Measurements from ENCODE around the gene WBP1. TPM values are rescaled to one million over a fixed set of nuclear protein-coding genes. Genes with fewer than 3 reads are reported as not detected.
A peak's percentile ranks its signal among the peaks of the same experiment; 100 is the strongest.

WBP1 gene
- total RNA-seq, 1 experiment from 2014 or later = 66.0 TPM

DNA sequence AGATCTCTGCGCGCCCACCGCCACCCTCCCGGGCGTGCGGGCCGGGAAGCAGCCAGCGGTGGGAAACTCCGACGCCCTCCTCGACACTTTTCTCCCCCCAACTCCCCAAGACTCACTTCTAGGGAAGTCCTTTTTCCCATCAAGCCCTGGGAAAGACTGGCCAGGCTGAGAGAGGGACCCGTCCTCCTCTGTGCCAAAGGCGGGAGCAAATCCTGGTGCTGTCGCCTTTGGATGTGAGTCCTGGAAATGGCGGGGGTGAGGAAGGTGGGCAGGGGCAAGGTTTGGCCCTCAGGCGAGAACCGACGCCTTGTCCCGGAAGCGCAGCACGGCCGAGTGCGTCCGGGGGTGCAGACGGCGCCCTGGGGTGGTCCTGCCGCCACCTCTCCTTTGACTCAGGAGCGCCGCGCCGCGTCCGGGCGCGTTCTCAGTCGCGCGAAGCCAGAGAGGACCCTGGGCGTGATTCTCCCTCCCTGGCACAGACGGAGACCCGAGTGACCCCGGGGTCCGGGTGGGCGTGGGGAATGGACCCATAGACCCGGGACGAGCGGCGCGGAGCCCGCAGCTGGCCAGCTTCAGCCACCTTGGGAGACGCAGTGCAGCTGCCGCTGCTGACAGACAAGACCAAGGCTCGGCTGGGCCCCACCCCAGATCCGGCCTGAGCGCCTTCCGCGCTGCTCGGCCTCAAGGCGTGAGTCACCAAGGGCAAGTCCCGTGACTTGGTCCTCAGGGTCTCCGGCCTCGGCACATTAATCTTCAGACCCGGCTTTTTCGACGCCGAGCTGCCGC, 44.7 kb downstream of the WBP1 start:
- CTCF ChIA-PET = interaction anchor here (1.0 to 6.0 kb wide), 6 partner anchors 14 to 84 kb away, joined by 3 to 43 read pairs (median 4); partner anchors contain the start of genes CCDC142 and TTC31
- Mint-ChIP-seq H3K27me3 (ENCODE audit: low read depth) (peaks cover 92% of the 10 kb centered on the region), H3K9me3 (no peaks in the 10 kb centered on the region), H3K27ac (no peak overlapping the region), H3K36me3 (peaks cover 22% of the 10 kb centered on the region), H3K4me3 (peak overlapping the region; percentile 81), H3K4me1 (peaks cover 54% of the 10 kb centered on the region)
- POLR2A ChIA-PET = interaction anchor here (0.7 to 1.8 kb wide), 5 partner anchors 20 to 63 kb away, joined by 3 to 13 read pairs (median 4); partner anchors contain the start of genes CCDC142, TTC31 and WBP1
- peak; percentile 63 for DNase-seq (ENCODE audit: low spot score)
- TF ChIP-seq, protein P1, sequence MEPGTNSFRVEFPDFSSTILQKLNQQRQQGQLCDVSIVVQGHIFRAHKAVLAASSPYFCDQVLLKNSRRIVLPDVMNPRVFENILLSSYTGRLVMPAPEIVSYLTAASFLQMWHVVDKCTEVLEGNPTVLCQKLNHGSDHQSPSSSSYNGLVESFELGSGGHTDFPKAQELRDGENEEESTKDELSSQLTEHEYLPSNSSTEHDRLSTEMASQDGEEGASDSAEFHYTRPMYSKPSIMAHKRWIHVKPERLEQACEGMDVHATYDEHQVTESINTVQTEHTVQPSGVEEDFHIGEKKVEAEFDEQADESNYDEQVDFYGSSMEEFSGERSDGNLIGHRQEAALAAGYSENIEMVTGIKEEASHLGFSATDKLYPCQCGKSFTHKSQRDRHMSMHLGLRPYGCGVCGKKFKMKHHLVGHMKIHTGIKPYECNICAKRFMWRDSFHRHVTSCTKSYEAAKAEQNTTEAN (CRISPR knock-in tag; IDR thresholded peaks at IDR 0.05) = 0 out of 2 replicates have a peak, but pooled peaks have one; percentile 24
- TF ChIP-seq NFE2L1 (CRISPR knock-in tag; IDR thresholded peaks at IDR 0.05) (peak; percentile 14; the same call in 1 of the 2 replicates), ATF1 (CRISPR knock-in tag; IDR thresholded peaks at IDR 0.05) (no peak), CREM (CRISPR knock-in tag; IDR thresholded peaks at IDR 0.05) (no peak), ETV6 (CRISPR knock-in tag; IDR thresholded peaks at IDR 0.05) (peak; percentile 49; the same call in 1 of the 2 replicates), MXD4 (CRISPR knock-in tag; IDR thresholded peaks at IDR 0.05; ENCODE audit: borderline replicate concordance) (no peak), FOXK1 (CRISPR knock-in tag; IDR thresholded peaks at IDR 0.05) (peak; percentile 57; the same call in 1 of the 2 replicates), FOXP1 (CRISPR knock-in tag; IDR thresholded peaks at IDR 0.05; ENCODE audit: borderline replicate concordance) (0 out of 2 replicates have a peak, but pooled peaks have one; percentile 38), SMAD3 (CRISPR knock-in tag; IDR thresholded peaks at IDR 0.05; ENCODE audit: borderline replicate concordance) (peak; percentile 62; the same call in 1 of the 2 replicates), ZBTB21 (CRISPR knock-in tag; IDR thresholded peaks at IDR 0.05; ENCODE audit: borderline replicate concordance) (0 out of 2 replicates have a peak, but pooled peaks have one; percentile 31), ZNF138 (CRISPR knock-in tag; conservative IDR thresholded peaks at IDR 0.05) (no peak), ZNF423 (CRISPR knock-in tag; IDR thresholded peaks at IDR 0.05) (peak; percentile 92)
- TF ChIP-seq, protein P2, sequence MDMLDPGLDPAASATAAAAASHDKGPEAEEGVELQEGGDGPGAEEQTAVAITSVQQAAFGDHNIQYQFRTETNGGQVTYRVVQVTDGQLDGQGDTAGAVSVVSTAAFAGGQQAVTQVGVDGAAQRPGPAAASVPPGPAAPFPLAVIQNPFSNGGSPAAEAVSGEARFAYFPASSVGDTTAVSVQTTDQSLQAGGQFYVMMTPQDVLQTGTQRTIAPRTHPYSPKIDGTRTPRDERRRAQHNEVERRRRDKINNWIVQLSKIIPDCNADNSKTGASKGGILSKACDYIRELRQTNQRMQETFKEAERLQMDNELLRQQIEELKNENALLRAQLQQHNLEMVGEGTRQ (CRISPR knock-in tag; IDR thresholded peaks at IDR 0.05) = peak; percentile 18; the same call in 1 of the 2 replicates
- TF ChIP-seq, protein P3, sequence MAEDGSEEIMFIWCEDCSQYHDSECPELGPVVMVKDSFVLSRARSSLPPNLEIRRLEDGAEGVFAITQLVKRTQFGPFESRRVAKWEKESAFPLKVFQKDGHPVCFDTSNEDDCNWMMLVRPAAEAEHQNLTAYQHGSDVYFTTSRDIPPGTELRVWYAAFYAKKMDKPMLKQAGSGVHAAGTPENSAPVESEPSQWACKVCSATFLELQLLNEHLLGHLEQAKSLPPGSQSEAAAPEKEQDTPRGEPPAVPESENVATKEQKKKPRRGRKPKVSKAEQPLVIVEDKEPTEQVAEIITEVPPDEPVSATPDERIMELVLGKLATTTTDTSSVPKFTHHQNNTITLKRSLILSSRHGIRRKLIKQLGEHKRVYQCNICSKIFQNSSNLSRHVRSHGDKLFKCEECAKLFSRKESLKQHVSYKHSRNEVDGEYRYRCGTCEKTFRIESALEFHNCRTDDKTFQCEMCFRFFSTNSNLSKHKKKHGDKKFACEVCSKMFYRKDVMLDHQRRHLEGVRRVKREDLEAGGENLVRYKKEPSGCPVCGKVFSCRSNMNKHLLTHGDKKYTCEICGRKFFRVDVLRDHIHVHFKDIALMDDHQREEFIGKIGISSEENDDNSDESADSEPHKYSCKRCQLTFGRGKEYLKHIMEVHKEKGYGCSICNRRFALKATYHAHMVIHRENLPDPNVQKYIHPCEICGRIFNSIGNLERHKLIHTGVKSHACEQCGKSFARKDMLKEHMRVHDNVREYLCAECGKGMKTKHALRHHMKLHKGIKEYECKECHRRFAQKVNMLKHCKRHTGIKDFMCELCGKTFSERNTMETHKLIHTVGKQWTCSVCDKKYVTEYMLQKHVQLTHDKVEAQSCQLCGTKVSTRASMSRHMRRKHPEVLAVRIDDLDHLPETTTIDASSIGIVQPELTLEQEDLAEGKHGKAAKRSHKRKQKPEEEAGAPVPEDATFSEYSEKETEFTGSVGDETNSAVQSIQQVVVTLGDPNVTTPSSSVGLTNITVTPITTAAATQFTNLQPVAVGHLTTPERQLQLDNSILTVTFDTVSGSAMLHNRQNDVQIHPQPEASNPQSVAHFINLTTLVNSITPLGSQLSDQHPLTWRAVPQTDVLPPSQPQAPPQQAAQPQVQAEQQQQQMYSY (CRISPR knock-in tag; IDR thresholded peaks at IDR 0.05) = peak; percentile 35
- TF ChIP-seq, protein P4, sequence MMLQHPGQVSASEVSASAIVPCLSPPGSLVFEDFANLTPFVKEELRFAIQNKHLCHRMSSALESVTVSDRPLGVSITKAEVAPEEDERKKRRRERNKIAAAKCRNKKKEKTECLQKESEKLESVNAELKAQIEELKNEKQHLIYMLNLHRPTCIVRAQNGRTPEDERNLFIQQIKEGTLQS (CRISPR knock-in tag; conservative IDR thresholded peaks at IDR 0.05) = 0 out of 2 replicates have a peak, but pooled peaks have one; percentile 28
- TF ChIP-seq, protein P5, sequence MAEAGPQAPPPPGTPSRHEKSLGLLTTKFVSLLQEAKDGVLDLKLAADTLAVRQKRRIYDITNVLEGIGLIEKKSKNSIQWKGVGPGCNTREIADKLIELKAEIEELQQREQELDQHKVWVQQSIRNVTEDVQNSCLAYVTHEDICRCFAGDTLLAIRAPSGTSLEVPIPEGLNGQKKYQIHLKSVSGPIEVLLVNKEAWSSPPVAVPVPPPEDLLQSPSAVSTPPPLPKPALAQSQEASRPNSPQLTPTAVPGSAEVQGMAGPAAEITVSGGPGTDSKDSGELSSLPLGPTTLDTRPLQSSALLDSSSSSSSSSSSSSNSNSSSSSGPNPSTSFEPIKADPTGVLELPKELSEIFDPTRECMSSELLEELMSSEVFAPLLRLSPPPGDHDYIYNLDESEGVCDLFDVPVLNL (CRISPR knock-in tag; IDR thresholded peaks at IDR 0.05; ENCODE audit: borderline replicate concordance, low read depth) = 0 out of 2 replicates have a peak, but pooled peaks have one; percentile 41
- TF ChIP-seq, protein P6, sequence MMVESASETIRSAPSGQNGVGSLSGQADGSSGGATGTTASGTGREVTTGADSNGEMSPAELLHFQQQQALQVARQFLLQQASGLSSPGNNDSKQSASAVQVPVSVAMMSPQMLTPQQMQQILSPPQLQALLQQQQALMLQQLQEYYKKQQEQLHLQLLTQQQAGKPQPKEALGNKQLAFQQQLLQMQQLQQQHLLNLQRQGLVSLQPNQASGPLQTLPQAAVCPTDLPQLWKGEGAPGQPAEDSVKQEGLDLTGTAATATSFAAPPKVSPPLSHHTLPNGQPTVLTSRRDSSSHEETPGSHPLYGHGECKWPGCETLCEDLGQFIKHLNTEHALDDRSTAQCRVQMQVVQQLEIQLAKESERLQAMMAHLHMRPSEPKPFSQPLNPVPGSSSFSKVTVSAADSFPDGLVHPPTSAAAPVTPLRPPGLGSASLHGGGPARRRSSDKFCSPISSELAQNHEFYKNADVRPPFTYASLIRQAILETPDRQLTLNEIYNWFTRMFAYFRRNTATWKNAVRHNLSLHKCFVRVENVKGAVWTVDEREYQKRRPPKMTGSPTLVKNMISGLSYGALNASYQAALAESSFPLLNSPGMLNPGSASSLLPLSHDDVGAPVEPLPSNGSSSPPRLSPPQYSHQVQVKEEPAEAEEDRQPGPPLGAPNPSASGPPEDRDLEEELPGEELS (CRISPR knock-in tag; IDR thresholded peaks at IDR 0.05) = 0 out of 2 replicates have a peak, but pooled peaks have one; percentile 48
- TF ChIP-seq, protein P7, sequence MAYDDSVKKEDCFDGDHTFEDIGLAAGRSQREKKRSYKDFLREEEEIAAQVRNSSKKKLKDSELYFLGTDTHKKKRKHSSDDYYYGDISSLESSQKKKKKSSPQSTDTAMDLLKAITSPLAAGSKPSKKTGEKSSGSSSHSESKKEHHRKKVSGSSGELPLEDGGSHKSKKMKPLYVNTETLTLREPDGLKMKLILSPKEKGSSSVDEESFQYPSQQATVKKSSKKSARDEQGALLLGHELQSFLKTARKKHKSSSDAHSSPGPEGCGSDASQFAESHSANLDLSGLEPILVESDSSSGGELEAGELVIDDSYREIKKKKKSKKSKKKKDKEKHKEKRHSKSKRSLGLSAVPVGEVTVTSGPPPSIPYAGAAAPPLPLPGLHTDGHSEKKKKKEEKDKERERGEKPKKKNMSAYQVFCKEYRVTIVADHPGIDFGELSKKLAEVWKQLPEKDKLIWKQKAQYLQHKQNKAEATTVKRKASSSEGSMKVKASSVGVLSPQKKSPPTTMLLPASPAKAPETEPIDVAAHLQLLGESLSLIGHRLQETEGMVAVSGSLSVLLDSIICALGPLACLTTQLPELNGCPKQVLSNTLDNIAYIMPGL (CRISPR knock-in tag; IDR thresholded peaks at IDR 0.05) = peak; percentile 64; the same call in 1 of the 2 replicates
- TF ChIP-seq, protein P8, sequence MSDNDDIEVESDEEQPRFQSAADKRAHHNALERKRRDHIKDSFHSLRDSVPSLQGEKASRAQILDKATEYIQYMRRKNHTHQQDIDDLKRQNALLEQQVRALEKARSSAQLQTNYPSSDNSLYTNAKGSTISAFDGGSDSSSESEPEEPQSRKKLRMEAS (CRISPR knock-in tag; IDR thresholded peaks at IDR 0.05) = peak; percentile 57; the same call in 1 of the 2 replicates
- peak; percentile 4 for ATAC-seq
